H1 (cell line): Measurements from ENCODE around the gene MAML3. TPM values are rescaled to one million over a fixed set of nuclear protein-coding genes. Genes with fewer than 3 reads are reported as not detected.

Experiments used
- ATF2 ChIP-seq: IDR thresholded peaks from 2 replicates; pipeline ENCODE4 v1.6.1; 2012; ENCODE audit warnings: low read length, inconsistent platforms
- BACH1 ChIP-seq: IDR thresholded peaks from 2 replicates; pipeline ENCODE4 v1.6.1; 2012; ENCODE audit warnings: low read length, improper control_type of control experiment
- CHD1 ChIP-seq: IDR thresholded peaks from 2 replicates; pipeline ENCODE4 v1.6.1; 2012; ENCODE audit warnings: low read depth, low read length, improper control_type of control experiment
- GABPA ChIP-seq: IDR thresholded peaks from 2 replicates; pipeline ENCODE4 v1.6.1; 2011; ENCODE audit warnings: mild to moderate bottlenecking, low read length, moderate library complexity, borderline replicate concordance; ENCODE audit not compliant: insufficient read depth
- PHF8 ChIP-seq: fragments of 200-600 bp; sonication (generic); conservative IDR thresholded peaks from 2 replicates; pipeline ENCODE4 v1.7.1; 2012; ENCODE audit warnings: low read depth, mild to moderate bottlenecking, inconsistent platforms, low read length, moderate library complexity
- SIRT6 ChIP-seq: IDR thresholded peaks from one replicate; pipeline ENCODE4 v1.7.1; 2012; ENCODE audit warnings: low read length, inconsistent platforms
- TAF1 ChIP-seq: IDR thresholded peaks from 2 replicates; pipeline ENCODE4 v1.6.1; 2011; ENCODE audit warnings: mild to moderate bottlenecking, low read depth, low read length
- TCF12 ChIP-seq: IDR thresholded peaks from 2 replicates; pipeline ENCODE4 v1.6.1; 2011; ENCODE audit warnings: low read depth, mild to moderate bottlenecking, low read length
- polyA plus RNA-seq, 7 experiments: library from polyadenylated mRNA; depleted of rRNA in 3 of 7; stranded (reverse) in 5 of 7; unstranded in 2 of 7; fragments of >200 nt in 5 of 7; fragments of 200-250 nt in 2 of 7; gene quantifications; 1 replicate in 5 of 7; 2 replicates in 1 of 7; 4 replicates in 1 of 7; pipeline versions ENCODE4 v1.2.1 to v1.2.3, GENCODE V29; 2011 to 2013; ENCODE audit warnings: missing spikeins in 2 of 7, mixed read lengths in 2 of 7
- total RNA-seq: library from RNA; stranded (reverse); fragmentation: NEBNext Ultra II Directional; extraction: Animal tissue kit (Norgen Biotek cat#: 25700); gene quantifications from 2 replicates; pipeline ENCODE4 v1.2.1, GENCODE V29; 2021
- TF ChIP-seq, protein P1 (sequence below): fragments of 300-600 bp; sonication (generic); IDR thresholded peaks from 2 replicates; pipeline ENCODE4 v1.7.1; 2012; ENCODE audit warnings: low read length, moderate library complexity, mild to moderate bottlenecking, inconsistent platforms; ENCODE audit not compliant: insufficient replicate concordance
- TF ChIP-seq, protein P2 (sequence below): IDR thresholded peaks from 2 replicates; pipeline ENCODE4 v1.6.1; 2012; ENCODE audit warnings: inconsistent platforms

The MAML3 gene
- total and polyA plus RNA-seq, 2 of the 8 experiments (the other 6 are each of a cell fraction or from before 2014, with no cell fraction given), result 2.1 to 5.7 TPM

DNA sequence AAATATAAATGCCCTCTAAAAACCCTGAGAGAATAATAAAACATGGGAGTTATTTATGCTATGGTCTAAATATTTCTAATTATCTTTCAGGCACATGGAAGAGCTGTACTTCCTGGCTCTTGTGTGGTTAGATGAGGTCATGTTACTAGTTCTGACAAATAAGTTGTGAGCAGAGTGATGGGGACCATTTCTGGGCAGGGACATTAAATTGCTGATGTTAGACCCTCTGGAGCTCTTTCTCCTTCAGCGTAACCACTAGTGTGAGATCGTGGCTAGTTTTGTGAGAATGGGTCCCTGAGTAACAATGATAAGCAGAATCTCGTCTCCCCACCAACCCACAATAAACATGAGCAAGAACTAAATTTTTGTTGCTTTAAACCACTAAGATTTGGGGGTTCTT lies 108.0 kb downstream of the MAML3 start (continued):
- TF ChIP-seq, protein P1, sequence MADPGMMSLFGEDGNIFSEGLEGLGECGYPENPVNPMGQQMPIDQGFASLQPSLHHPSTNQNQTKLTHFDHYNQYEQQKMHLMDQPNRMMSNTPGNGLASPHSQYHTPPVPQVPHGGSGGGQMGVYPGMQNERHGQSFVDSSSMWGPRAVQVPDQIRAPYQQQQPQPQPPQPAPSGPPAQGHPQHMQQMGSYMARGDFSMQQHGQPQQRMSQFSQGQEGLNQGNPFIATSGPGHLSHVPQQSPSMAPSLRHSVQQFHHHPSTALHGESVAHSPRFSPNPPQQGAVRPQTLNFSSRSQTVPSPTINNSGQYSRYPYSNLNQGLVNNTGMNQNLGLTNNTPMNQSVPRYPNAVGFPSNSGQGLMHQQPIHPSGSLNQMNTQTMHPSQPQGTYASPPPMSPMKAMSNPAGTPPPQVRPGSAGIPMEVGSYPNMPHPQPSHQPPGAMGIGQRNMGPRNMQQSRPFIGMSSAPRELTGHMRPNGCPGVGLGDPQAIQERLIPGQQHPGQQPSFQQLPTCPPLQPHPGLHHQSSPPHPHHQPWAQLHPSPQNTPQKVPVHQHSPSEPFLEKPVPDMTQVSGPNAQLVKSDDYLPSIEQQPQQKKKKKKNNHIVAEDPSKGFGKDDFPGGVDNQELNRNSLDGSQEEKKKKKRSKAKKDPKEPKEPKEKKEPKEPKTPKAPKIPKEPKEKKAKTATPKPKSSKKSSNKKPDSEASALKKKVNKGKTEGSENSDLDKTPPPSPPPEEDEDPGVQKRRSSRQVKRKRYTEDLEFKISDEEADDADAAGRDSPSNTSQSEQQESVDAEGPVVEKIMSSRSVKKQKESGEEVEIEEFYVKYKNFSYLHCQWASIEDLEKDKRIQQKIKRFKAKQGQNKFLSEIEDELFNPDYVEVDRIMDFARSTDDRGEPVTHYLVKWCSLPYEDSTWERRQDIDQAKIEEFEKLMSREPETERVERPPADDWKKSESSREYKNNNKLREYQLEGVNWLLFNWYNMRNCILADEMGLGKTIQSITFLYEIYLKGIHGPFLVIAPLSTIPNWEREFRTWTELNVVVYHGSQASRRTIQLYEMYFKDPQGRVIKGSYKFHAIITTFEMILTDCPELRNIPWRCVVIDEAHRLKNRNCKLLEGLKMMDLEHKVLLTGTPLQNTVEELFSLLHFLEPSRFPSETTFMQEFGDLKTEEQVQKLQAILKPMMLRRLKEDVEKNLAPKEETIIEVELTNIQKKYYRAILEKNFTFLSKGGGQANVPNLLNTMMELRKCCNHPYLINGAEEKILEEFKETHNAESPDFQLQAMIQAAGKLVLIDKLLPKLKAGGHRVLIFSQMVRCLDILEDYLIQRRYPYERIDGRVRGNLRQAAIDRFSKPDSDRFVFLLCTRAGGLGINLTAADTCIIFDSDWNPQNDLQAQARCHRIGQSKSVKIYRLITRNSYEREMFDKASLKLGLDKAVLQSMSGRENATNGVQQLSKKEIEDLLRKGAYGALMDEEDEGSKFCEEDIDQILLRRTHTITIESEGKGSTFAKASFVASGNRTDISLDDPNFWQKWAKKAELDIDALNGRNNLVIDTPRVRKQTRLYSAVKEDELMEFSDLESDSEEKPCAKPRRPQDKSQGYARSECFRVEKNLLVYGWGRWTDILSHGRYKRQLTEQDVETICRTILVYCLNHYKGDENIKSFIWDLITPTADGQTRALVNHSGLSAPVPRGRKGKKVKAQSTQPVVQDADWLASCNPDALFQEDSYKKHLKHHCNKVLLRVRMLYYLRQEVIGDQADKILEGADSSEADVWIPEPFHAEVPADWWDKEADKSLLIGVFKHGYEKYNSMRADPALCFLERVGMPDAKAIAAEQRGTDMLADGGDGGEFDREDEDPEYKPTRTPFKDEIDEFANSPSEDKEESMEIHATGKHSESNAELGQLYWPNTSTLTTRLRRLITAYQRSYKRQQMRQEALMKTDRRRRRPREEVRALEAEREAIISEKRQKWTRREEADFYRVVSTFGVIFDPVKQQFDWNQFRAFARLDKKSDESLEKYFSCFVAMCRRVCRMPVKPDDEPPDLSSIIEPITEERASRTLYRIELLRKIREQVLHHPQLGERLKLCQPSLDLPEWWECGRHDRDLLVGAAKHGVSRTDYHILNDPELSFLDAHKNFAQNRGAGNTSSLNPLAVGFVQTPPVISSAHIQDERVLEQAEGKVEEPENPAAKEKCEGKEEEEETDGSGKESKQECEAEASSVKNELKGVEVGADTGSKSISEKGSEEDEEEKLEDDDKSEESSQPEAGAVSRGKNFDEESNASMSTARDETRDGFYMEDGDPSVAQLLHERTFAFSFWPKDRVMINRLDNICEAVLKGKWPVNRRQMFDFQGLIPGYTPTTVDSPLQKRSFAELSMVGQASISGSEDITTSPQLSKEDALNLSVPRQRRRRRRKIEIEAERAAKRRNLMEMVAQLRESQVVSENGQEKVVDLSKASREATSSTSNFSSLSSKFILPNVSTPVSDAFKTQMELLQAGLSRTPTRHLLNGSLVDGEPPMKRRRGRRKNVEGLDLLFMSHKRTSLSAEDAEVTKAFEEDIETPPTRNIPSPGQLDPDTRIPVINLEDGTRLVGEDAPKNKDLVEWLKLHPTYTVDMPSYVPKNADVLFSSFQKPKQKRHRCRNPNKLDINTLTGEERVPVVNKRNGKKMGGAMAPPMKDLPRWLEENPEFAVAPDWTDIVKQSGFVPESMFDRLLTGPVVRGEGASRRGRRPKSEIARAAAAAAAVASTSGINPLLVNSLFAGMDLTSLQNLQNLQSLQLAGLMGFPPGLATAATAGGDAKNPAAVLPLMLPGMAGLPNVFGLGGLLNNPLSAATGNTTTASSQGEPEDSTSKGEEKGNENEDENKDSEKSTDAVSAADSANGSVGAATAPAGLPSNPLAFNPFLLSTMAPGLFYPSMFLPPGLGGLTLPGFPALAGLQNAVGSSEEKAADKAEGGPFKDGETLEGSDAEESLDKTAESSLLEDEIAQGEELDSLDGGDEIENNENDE, result no peak
- TF ChIP-seq GABPA (no peak), SIRT6 (no peak), CHD1 (no peak), BACH1 (no peak), PHF8 (no peak), ATF2 (no peak), TCF12 (no peak), TAF1 (no peak)
- TF ChIP-seq, protein P2, sequence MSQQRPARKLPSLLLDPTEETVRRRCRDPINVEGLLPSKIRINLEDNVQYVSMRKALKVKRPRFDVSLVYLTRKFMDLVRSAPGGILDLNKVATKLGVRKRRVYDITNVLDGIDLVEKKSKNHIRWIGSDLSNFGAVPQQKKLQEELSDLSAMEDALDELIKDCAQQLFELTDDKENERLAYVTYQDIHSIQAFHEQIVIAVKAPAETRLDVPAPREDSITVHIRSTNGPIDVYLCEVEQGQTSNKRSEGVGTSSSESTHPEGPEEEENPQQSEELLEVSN, result no peak
